Measurements from ENCODE around the gene THRB.

Gene THRB

DNA sequence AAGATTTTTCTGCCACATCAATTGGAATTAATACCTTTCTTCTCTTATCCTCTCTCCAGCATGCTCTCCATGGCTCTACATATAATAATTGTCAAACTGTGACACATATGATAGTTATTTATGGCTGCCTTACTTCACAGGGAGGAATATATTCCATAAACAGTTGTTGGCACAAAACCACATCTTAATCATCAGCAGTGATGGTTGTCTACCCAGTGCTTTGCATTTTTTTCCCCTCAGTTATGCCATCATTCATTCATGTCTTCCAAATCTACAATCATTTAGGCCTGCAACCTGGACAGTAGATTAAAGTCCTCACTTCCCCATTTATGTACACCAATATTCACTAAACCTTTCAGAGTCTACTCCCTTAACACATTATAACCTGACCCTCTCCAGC is 107.7 kb downstream of the THRB start:
- no peaks in the 10 kb centered on the region for H3K4me1 ChIP-seq (ENCODE audit: insufficient read depth, insufficient read length)
- DNase-seq (ENCODE audit: low read depth, low spot score), result no peak
- no peak overlapping the region for H3K9ac ChIP-seq (ENCODE audit: insufficient read length, low read depth)
- H3K27me3 ChIP-seq (ENCODE audit: insufficient read depth, insufficient read length), result no peaks in the 10 kb centered on the region
- no peaks in the 10 kb centered on the region for H3K36me3 ChIP-seq (ENCODE audit: insufficient read depth, insufficient read length, low read length)
- no peak for TF ChIP-seq YY1 (IDR thresholded peaks at IDR 0.05; ENCODE audit: insufficient read depth, insufficient read length)
- TF ChIP-seq SUZ12 (IDR thresholded peaks at IDR 0.05; ENCODE audit: extremely low read depth, insufficient read depth, insufficient read length), result no peak
- no peak for TF ChIP-seq ZNF274 (IDR thresholded peaks at IDR 0.05; ENCODE audit: low read depth, low read length)
- H3K4me3 ChIP-seq (ENCODE audit: insufficient read length, low read depth), result no peak overlapping the region
- H3K9me3 ChIP-seq (ENCODE audit: insufficient read depth, low read length), result no peaks in the 10 kb centered on the region

DNA sequence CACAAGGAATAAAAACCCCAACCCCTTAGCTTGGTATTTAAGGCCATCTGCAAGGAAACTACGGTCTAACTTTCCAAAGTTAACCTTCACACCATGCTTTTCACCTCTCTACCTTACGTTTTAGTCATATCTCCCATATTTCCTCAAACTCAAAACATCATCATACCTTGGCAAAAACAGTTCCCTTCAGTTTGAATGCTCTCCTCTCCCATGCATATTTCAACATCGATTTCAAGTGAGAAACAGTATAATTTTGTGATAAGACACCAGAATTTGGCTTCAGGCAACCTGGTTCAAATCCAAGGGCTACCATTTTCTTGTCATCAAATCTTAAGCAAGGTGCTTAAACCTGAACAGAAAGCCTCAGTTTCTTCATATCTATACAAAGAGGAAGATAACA is 108.2 kb downstream of the THRB start:
- Histone ChIP-seq H3K36me3 (ENCODE audit: insufficient read depth, insufficient read length, low read length) (no peaks in the 10 kb centered on the region), H3K4me3 (ENCODE audit: insufficient read length, low read depth) (no peak overlapping the region), H3K9me3 (ENCODE audit: insufficient read depth, low read length) (no peaks in the 10 kb centered on the region), H3K27me3 (ENCODE audit: insufficient read depth, insufficient read length) (no peaks in the 10 kb centered on the region), H3K9ac (ENCODE audit: insufficient read length, low read depth) (no peak overlapping the region), H3K4me1 (ENCODE audit: insufficient read depth, insufficient read length) (no peaks in the 10 kb centered on the region)
- TF ChIP-seq ZNF274 (IDR thresholded peaks at IDR 0.05; ENCODE audit: low read depth, low read length), result no peak
- TF ChIP-seq SUZ12 (IDR thresholded peaks at IDR 0.05; ENCODE audit: extremely low read depth, insufficient read depth, insufficient read length), result no peak
- no peak for DNase-seq (ENCODE audit: low read depth, low spot score)

DNA sequence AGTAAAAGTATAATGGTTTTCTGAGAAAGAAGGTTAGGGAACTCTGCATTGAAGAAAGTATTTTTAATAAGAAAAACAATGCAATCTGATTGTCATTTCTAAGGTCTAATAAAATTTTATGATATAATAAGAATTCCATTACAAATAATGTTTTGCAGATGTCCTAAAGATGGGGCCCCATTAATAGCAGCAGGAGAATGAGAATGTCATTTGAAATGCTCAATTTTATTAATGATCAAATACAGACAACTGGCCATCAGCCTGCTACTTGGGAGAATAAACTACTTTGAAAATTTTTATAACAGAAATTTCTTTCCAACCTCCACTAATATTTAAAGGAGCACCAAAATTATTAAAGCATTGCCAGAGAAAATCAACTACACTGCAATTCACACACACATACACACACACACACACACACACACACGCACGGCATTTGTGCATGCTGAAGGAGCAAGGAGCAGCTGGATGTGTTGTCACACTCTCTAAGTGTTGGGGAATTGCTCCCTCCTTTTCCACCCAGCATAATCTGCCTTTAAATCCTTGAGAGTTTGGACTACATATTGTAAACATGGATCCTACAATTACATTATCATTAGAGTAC is 109.5 kb downstream of the THRB start:
- no peak for TF ChIP-seq ZNF274 (IDR thresholded peaks at IDR 0.05; ENCODE audit: low read depth, low read length)
- no peak for TF ChIP-seq YY1 (IDR thresholded peaks at IDR 0.05; ENCODE audit: insufficient read depth, insufficient read length)
- Histone ChIP-seq H3K4me3 (ENCODE audit: insufficient read length, low read depth) (no peak overlapping the region), H3K4me1 (ENCODE audit: insufficient read depth, insufficient read length) (no peaks in the 10 kb centered on the region), H3K36me3 (ENCODE audit: insufficient read depth, insufficient read length, low read length) (no peaks in the 10 kb centered on the region), H3K9ac (ENCODE audit: insufficient read length, low read depth) (no peak overlapping the region), H3K27me3 (ENCODE audit: insufficient read depth, insufficient read length) (no peaks in the 10 kb centered on the region), H3K9me3 (ENCODE audit: insufficient read depth, low read length) (no peaks in the 10 kb centered on the region)
- DNase-seq (ENCODE audit: low read depth, low spot score), result no peak

DNA sequence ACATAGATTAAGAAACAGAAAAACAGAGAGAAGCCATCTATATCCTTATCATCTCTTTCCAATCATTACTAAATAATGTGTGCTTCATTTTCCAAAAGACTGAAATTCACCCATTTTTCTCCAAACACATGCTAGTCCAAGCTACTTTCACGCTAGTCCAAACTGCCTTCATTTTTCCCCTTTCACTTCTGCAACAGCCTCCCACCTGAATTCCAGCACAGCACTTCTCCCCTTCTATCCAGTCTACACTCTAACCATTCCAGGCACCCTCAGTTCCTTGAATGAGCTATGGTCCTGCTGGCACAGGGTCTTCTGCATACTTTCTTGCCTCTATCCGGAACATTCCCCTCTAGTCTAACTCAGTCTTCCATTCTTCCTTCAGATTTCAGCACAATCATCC is 112.0 kb downstream of the THRB start:
- Histone ChIP-seq H3K36me3 (ENCODE audit: insufficient read depth, insufficient read length, low read length) (no peaks in the 10 kb centered on the region), H3K4me3 (ENCODE audit: insufficient read length, low read depth) (no peak overlapping the region), H3K27me3 (ENCODE audit: insufficient read depth, insufficient read length) (no peaks in the 10 kb centered on the region), H3K9ac (ENCODE audit: insufficient read length, low read depth) (no peak overlapping the region), H3K9me3 (ENCODE audit: insufficient read depth, low read length) (no peaks in the 10 kb centered on the region), H3K4me1 (ENCODE audit: insufficient read depth, insufficient read length) (no peaks in the 10 kb centered on the region)
- DNase-seq (ENCODE audit: low read depth, low spot score), result no peak
- TF ChIP-seq SUZ12 (IDR thresholded peaks at IDR 0.05; ENCODE audit: extremely low read depth, insufficient read depth, insufficient read length), result no peak
- no peak for TF ChIP-seq ZNF274 (IDR thresholded peaks at IDR 0.05; ENCODE audit: low read depth, low read length)

DNA sequence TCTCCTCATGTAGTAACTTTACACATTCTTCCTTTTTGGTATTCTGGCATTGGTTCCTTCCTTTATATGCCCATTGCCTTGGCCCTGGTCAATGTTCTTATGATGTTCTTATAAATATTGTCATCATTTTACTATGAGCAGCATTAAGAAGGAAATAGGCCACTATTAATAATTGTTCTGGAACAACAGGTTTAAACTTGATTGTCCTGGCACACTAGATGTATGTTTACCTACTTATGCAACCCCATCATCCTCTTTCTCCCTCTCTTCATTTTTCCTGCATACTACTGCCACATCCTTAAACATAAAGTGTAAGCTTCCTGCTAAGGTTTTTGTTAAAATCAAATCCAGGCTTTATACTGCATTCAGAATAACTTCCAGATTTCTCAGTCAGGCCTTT is 114.7 kb downstream of the THRB start:
- TF ChIP-seq ZNF274 (IDR thresholded peaks at IDR 0.05; ENCODE audit: low read depth, low read length), result no peak
- no peak for TF ChIP-seq YY1 (IDR thresholded peaks at IDR 0.05; ENCODE audit: insufficient read depth, insufficient read length)
- no peak for TF ChIP-seq SUZ12 (IDR thresholded peaks at IDR 0.05; ENCODE audit: extremely low read depth, insufficient read depth, insufficient read length)
- no peak overlapping the region for H3K9ac ChIP-seq (ENCODE audit: insufficient read length, low read depth)
- no peaks in the 10 kb centered on the region for H3K9me3 ChIP-seq (ENCODE audit: insufficient read depth, low read length)
- no peak overlapping the region for H3K4me3 ChIP-seq (ENCODE audit: insufficient read length, low read depth)
- no peaks in the 10 kb centered on the region for H3K27me3 ChIP-seq (ENCODE audit: insufficient read depth, insufficient read length)
- no peaks in the 10 kb centered on the region for H3K4me1 ChIP-seq (ENCODE audit: insufficient read depth, insufficient read length)
- no peak for DNase-seq (ENCODE audit: low read depth, low spot score)
- no peaks in the 10 kb centered on the region for H3K36me3 ChIP-seq (ENCODE audit: insufficient read depth, insufficient read length, low read length)

DNA sequence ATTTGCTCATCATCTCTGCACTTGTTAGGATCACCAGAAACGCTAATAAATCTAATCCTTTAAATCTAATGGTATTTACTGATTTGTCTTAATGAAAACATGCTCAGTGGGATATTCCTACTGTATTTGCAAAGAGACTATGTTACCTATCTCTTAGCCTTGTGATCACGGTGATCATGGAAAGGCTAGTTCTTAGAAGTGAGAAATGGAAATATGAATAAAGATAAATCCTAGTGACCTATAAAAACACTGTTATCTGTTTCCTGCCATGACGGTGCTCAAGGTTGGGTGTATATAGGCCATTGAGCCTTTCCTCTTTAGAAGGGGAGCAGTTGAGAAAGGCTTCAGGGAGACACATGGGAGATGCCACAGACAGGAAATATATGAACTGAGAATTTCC is 116.3 kb downstream of the THRB start:
- Histone ChIP-seq H3K9me3 (ENCODE audit: insufficient read depth, low read length) (no peaks in the 10 kb centered on the region), H3K9ac (ENCODE audit: insufficient read length, low read depth) (no peak overlapping the region), H3K4me1 (ENCODE audit: insufficient read depth, insufficient read length) (no peaks in the 10 kb centered on the region), H3K36me3 (ENCODE audit: insufficient read depth, insufficient read length, low read length) (no peaks in the 10 kb centered on the region), H3K27me3 (ENCODE audit: insufficient read depth, insufficient read length) (no peaks in the 10 kb centered on the region), H3K4me3 (ENCODE audit: insufficient read length, low read depth) (no peak overlapping the region)
- TF ChIP-seq ZNF274 (IDR thresholded peaks at IDR 0.05; ENCODE audit: low read depth, low read length), result no peak
- TF ChIP-seq SUZ12 (IDR thresholded peaks at IDR 0.05; ENCODE audit: extremely low read depth, insufficient read depth, insufficient read length), result no peak
- TF ChIP-seq YY1 (IDR thresholded peaks at IDR 0.05; ENCODE audit: insufficient read depth, insufficient read length), result no peak
- DNase-seq (ENCODE audit: low read depth, low spot score), result no peak

DNA sequence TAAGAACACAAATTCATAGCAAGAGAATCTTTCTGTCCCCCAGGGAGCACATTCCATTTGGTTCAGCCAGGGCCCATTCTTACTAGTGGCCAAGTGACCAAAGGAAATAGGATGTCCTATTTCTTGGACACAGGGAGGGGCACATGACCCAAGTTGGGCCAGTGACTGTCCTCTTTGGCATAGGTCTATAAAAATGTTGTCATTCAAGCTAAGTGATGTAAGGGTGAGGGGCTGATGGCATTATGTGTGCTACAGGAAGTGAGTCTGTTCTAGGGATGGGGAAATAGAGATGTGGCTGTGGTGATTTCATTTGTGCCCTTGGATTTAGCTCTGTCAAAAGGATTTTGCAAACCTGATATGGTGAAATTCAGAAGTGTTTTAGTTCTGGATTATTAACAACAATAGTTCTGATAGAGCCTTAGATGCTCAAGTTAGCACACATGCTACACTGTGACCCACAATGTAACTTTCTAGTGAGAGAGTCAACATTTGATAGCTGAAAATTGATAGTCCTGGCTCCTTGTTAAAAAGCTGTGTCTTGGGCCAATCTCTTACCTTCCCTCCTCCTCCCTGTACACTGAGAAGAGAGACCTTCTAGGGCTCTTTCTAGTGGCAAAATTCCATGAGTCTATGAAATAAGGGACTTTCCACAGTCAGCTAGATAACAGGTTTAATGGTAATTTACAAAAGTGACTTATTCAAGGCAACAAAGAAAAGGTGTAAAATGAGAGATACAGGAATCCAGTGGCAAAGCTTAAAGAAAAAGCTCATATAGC is 117.2 kb downstream of the THRB start:
- H3K4me1 ChIP-seq (ENCODE audit: insufficient read depth, insufficient read length), result no peaks in the 10 kb centered on the region
- no peak for DNase-seq (ENCODE audit: low read depth, low spot score)
- TF ChIP-seq SUZ12 (IDR thresholded peaks at IDR 0.05; ENCODE audit: extremely low read depth, insufficient read depth, insufficient read length) (no peak), ZNF274 (IDR thresholded peaks at IDR 0.05; ENCODE audit: low read depth, low read length) (no peak), YY1 (IDR thresholded peaks at IDR 0.05; ENCODE audit: insufficient read depth, insufficient read length) (no peak)
- no peak overlapping the region for H3K4me3 ChIP-seq (ENCODE audit: insufficient read length, low read depth)
- no peaks in the 10 kb centered on the region for H3K36me3 ChIP-seq (ENCODE audit: insufficient read depth, insufficient read length, low read length)
- no peaks in the 10 kb centered on the region for H3K9me3 ChIP-seq (ENCODE audit: insufficient read depth, low read length)
- H3K9ac ChIP-seq (ENCODE audit: insufficient read length, low read depth), result no peak overlapping the region
- H3K27me3 ChIP-seq (ENCODE audit: insufficient read depth, insufficient read length), result no peaks in the 10 kb centered on the region

Data from NT2/D1 (cell line).